ENCODE results near the gene SLC25A51.

Gene SLC25A51

GRCh38 chr9:37923118-37923795, 19.3 kb upstream of the SLC25A51 start:
- TF ChIP-seq, protein P1, sequence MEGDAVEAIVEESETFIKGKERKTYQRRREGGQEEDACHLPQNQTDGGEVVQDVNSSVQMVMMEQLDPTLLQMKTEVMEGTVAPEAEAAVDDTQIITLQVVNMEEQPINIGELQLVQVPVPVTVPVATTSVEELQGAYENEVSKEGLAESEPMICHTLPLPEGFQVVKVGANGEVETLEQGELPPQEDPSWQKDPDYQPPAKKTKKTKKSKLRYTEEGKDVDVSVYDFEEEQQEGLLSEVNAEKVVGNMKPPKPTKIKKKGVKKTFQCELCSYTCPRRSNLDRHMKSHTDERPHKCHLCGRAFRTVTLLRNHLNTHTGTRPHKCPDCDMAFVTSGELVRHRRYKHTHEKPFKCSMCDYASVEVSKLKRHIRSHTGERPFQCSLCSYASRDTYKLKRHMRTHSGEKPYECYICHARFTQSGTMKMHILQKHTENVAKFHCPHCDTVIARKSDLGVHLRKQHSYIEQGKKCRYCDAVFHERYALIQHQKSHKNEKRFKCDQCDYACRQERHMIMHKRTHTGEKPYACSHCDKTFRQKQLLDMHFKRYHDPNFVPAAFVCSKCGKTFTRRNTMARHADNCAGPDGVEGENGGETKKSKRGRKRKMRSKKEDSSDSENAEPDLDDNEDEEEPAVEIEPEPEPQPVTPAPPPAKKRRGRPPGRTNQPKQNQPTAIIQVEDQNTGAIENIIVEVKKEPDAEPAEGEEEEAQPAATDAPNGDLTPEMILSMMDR (conservative IDR thresholded peaks at IDR 0.05; ENCODE audit: low read depth, low read length): no peak
- Histone ChIP-seq H3K27me3 (ENCODE audit: insufficient read depth, low read depth) (no peaks in the 10 kb centered on the region), H3K4me3 (IDR thresholded peaks at IDR 0.05; ENCODE audit: insufficient read depth, low read depth, low read length) (no peak overlapping the region), H3K4me1 (ENCODE audit: low read depth, poor library complexity, severe bottlenecking) (no peaks in the 10 kb centered on the region), H2AFZ (ENCODE audit: low read depth) (no peak overlapping the region), H3K27ac (no peak overlapping the region), H3K36me3 (ENCODE audit: insufficient read depth) (no peaks in the 10 kb centered on the region), H3K4me2 (no peak overlapping the region), H3K9ac (no peak overlapping the region), H4K20me1 (ENCODE audit: insufficient read depth) (no peaks in the 10 kb centered on the region), H3K79me2 (ENCODE audit: insufficient read depth, low read depth) (no peaks in the 10 kb centered on the region)

- H3K4me3 ChIP-seq (IDR thresholded peaks at IDR 0.05; ENCODE audit: insufficient read depth, low read depth, low read length): no peak overlapping the region
- H3K9ac ChIP-seq: no peak overlapping the region
- H3K27ac ChIP-seq: no peak overlapping the region
- H3K27me3 ChIP-seq (ENCODE audit: insufficient read depth, low read depth): no peaks in the 10 kb centered on the region
- TF ChIP-seq, protein P1 (conservative IDR thresholded peaks at IDR 0.05; ENCODE audit: low read depth, low read length): no peak
- no peak overlapping the region for H3K4me2 ChIP-seq
- no peaks in the 10 kb centered on the region for H3K36me3 ChIP-seq (ENCODE audit: insufficient read depth)
- H4K20me1 ChIP-seq (ENCODE audit: insufficient read depth): no peaks in the 10 kb centered on the region
- no peaks in the 10 kb centered on the region for H3K79me2 ChIP-seq (ENCODE audit: insufficient read depth, low read depth)
- no peak overlapping the region for H2AFZ ChIP-seq (ENCODE audit: low read depth)
- no peaks in the 10 kb centered on the region for H3K4me1 ChIP-seq (ENCODE audit: low read depth, poor library complexity, severe bottlenecking)
These were observed 18.6 kb upstream of the SLC25A51 start for GRCh38 chr9:37922363-37923117.

DNA sequence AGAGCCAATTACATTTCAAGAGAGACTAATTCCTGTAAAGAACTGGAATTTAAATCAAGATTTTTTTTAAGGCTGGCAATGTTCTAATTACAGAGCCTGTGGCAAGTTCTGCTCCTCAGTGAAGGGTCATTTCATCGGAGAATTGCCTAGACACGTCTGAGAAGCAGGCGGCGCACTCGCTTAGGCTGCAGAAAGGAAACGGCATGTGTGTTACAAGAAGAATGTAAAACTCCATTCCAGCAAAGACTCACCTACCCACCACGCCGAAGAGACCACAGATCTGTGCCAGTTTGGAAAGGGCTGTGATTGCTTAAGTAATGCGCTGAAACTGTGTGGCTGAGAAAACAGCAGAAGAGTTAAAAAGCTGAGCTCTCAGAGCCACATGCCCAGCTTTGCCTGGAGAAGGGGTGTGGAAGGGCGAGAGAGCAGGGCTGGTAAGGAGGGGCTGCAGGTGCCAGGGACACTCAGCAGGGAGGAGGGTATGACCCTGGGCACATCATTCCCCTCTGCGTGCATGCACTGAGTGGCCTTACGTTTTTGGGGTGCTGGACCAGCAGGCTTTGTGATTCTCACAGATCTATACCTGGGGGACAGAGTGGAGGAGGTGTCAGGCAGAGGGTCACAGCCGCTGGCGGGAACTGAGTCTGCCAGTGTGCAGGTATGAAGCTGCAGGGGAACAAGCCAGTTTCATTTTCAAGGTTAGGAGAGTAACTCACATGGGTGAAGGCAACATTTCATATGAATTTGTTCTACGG, 17.8 kb upstream of the SLC25A51 start:
- no peak overlapping the region for H3K27ac ChIP-seq
- no peaks in the 10 kb centered on the region for H3K79me2 ChIP-seq (ENCODE audit: insufficient read depth, low read depth)
- no peaks in the 10 kb centered on the region for H3K27me3 ChIP-seq (ENCODE audit: insufficient read depth, low read depth)
- TF ChIP-seq, protein P1 (conservative IDR thresholded peaks at IDR 0.05; ENCODE audit: low read depth, low read length): no peak
- H3K4me1 ChIP-seq (ENCODE audit: low read depth, poor library complexity, severe bottlenecking): no peaks in the 10 kb centered on the region
- H3K36me3 ChIP-seq (ENCODE audit: insufficient read depth): no peaks in the 10 kb centered on the region
- H3K9ac ChIP-seq: no peak overlapping the region
- no peak overlapping the region for H3K4me3 ChIP-seq (IDR thresholded peaks at IDR 0.05; ENCODE audit: insufficient read depth, low read depth, low read length)
- no peak overlapping the region for H2AFZ ChIP-seq (ENCODE audit: low read depth)
- no peaks in the 10 kb centered on the region for H4K20me1 ChIP-seq (ENCODE audit: insufficient read depth)
- H3K4me2 ChIP-seq: no peak overlapping the region

DNA sequence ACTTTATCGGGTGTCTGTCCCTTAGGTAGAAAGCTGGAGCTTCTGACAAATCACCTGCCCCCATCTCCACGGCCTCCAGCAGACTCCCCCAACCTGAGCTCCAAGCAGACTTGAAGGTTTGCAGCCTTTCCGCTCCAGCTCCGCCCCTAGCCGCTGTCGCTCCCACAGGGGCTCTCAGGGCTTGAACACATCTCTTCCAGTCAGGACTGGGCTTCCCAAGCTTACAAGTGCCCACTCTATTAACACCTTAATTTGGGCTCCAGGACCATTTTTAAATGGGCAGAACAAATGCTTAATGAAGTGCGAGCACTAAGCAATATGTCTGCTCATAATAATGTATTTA, 17.2 kb upstream of the SLC25A51 start:
- H3K4me3 ChIP-seq (IDR thresholded peaks at IDR 0.05; ENCODE audit: insufficient read depth, low read depth, low read length): no peak overlapping the region
- no peaks in the 10 kb centered on the region for H3K27me3 ChIP-seq (ENCODE audit: insufficient read depth, low read depth)
- H3K36me3 ChIP-seq (ENCODE audit: insufficient read depth): no peaks in the 10 kb centered on the region
- no peaks in the 10 kb centered on the region for H3K4me1 ChIP-seq (ENCODE audit: low read depth, poor library complexity, severe bottlenecking)
- H2AFZ ChIP-seq (ENCODE audit: low read depth): no peak overlapping the region
- H3K27ac ChIP-seq: no peak overlapping the region
- H4K20me1 ChIP-seq (ENCODE audit: insufficient read depth): no peaks in the 10 kb centered on the region
- TF ChIP-seq, protein P1 (conservative IDR thresholded peaks at IDR 0.05; ENCODE audit: low read depth, low read length): no peak
- H3K79me2 ChIP-seq (ENCODE audit: insufficient read depth, low read depth): no peaks in the 10 kb centered on the region
- no peak overlapping the region for H3K4me2 ChIP-seq
- no peak overlapping the region for H3K9ac ChIP-seq

All from KMS-11 (cell line).